GM20431 (cell line): ENCODE results near the gene OR10V1.

Experiments used
- in situ Hi-C: fragments of 300-500 bp; cut with MseI, MboI; formaldehyde crosslinking; loops from one replicate; pipeline ENCODE4 v1.15.0; 2020; ENCODE audit warnings: low sequenced_read_pairs; ENCODE audit not compliant: unreplicated experiment

Gene OR10V1

GRCh38 chr11:59713745-59714144 is at the start of gene OR10V1:
TSS of gene OR10V1 (minus strand) at chr11:59713845. CDS start at chr11:59713845, 0 bp downstream.
- in situ Hi-C loops: no loop called here

GRCh38 chr11:59761993-59762392 is 48.3 kb upstream of the OR10V1 start:
- in situ Hi-C loops: no loop called here

- in situ Hi-C loops: no loop called here
Observed at GRCh38 chr11:59760771-59761170, 47.1 kb upstream of the OR10V1 start.

- in situ Hi-C loops: loop anchor here (10.0 kb wide), 1 partner anchor 45 kb away; no protein-coding TSS in a partner anchor
Observed at GRCh38 chr11:59759900-59760299, 46.3 kb upstream of the OR10V1 start.

- in situ Hi-C loops: loop anchor here (10.0 kb wide), 1 partner anchor 46 kb away; no protein-coding TSS in a partner anchor
Observed at GRCh38 chr11:59758401-59759037, 44.9 kb upstream of the OR10V1 start.

- in situ Hi-C loops: loop anchor here (10.0 kb wide), 1 partner anchor 48 kb away; no protein-coding TSS in a partner anchor
Observed at GRCh38 chr11:59756845-59757244, 43.2 kb upstream of the OR10V1 start.

- in situ Hi-C loops: loop anchor here (10.0 kb wide), 1 partner anchor 48 kb away; no protein-coding TSS in a partner anchor
Observed at GRCh38 chr11:59756558-59756840, 42.9 kb upstream of the OR10V1 start.

GRCh38 chr11:59755701-59756557 is 42.3 kb upstream of the OR10V1 start:
- in situ Hi-C loops: loop anchor here (10.0 kb wide), 1 partner anchor 49 kb away; no protein-coding TSS in a partner anchor

- in situ Hi-C loops: loop anchor here (10.0 kb wide), 1 partner anchor 50 kb away; no protein-coding TSS in a partner anchor
Observed at GRCh38 chr11:59754859-59755700, 41.4 kb upstream of the OR10V1 start, which contains the start of gene STX3. TSS of gene STX3 (plus strand) at chr11:59755376. CDS start at chr11:59755606, 230 bp downstream.

- in situ Hi-C loops: loop anchor here (10.0 kb wide), 1 partner anchor 50 kb away; no protein-coding TSS in a partner anchor
Observed at GRCh38 chr11:59754494-59754858, 40.8 kb upstream of the OR10V1 start.

GRCh38 chr11:59753650-59754493 is 40.2 kb upstream of the OR10V1 start:
- in situ Hi-C loops: loop anchor here (10.0 kb wide), 1 partner anchor 51 kb away; no protein-coding TSS in a partner anchor

GRCh38 chr11:59746111-59746510 is 32.5 kb upstream of the OR10V1 start:
- in situ Hi-C loops: no loop called here

- in situ Hi-C loops: no loop called here
Observed at GRCh38 chr11:59730896-59731565, 17.4 kb upstream of the OR10V1 start.

GRCh38 chr11:59729834-59730233 is 16.2 kb upstream of the OR10V1 start:
- in situ Hi-C loops: no loop called here

- in situ Hi-C loops: no loop called here
Observed at GRCh38 chr11:59728913-59729312, 15.3 kb upstream of the OR10V1 start.

- in situ Hi-C loops: no loop called here
Observed at GRCh38 chr11:59728154-59728553, 14.5 kb upstream of the OR10V1 start.

- in situ Hi-C loops: no loop called here
Observed at GRCh38 chr11:59727426-59727825, 13.8 kb upstream of the OR10V1 start.

GRCh38 chr11:59724066-59724465 is 10.4 kb upstream of the OR10V1 start:
- in situ Hi-C loops: no loop called here

GRCh38 chr11:59719556-59719955 is 5.9 kb upstream of the OR10V1 start:
- in situ Hi-C loops: no loop called here
